WTC11 (cell line): ENCODE measurements around the gene CPXM2. TPM values are rescaled to one million over a fixed set of nuclear protein-coding genes. Genes with fewer than 3 reads are reported as not detected.

Source experiments
- ATAC-seq: fragments of 200-7000 bp; cut with Tn5 transposase; 2 replicates; pipeline ENCODE4 v1.10.0; 2021; ENCODE audit warnings: mild to moderate bottlenecking, moderate library complexity
- CTCF ChIA-PET: fragments of 300-600 bp; sonication (Branson Sonifier 250); formaldehyde crosslinking; loops from one replicate; lab custom pipeline; 2021; ENCODE audit warnings: antibody characterized with exemption; lab: Charles Lee
- POLR2A ChIA-PET: fragments of 350-600 bp; sonication (Branson Sonifier 250); formaldehyde crosslinking; loops from one replicate; lab custom pipeline; 2021; ENCODE audit warnings: antibody characterized with exemption; lab: Charles Lee
- DNase-seq: peaks from one replicate; pipeline ENCODE4 v3.0.0; 2021; ENCODE audit warnings: low spot score
- H3K27ac Mint-ChIP-seq: 2 replicates; pipeline ENCODE4 v1.8.0; 2021; ENCODE audit warnings: mixed read lengths
- H3K27me3 Mint-ChIP-seq: 2 replicates; pipeline ENCODE4 v1.8.0; 2021; ENCODE audit warnings: low read depth, mild to moderate bottlenecking, moderate library complexity, mixed read lengths
- H3K36me3 Mint-ChIP-seq: 2 replicates; pipeline ENCODE4 v1.8.0; 2021; ENCODE audit warnings: mixed read lengths
- H3K4me1 Mint-ChIP-seq: 2 replicates; pipeline ENCODE4 v1.8.0; 2022; ENCODE audit warnings: mixed read lengths
- H3K4me3 Mint-ChIP-seq: 2 replicates; pipeline ENCODE4 v1.8.0; 2021; ENCODE audit warnings: mild to moderate bottlenecking, moderate library complexity, mixed read lengths
- H3K9me3 Mint-ChIP-seq: 2 replicates; pipeline ENCODE4 v1.8.0; 2021; ENCODE audit warnings: mixed read lengths
- ELF4 ChIP-seq: sonication (generic); formaldehyde crosslinking; IDR thresholded peaks from 2 replicates; pipeline ENCODE4 v1.8.1; 2022; ENCODE audit warnings: low read depth, mild to moderate bottlenecking, moderate library complexity, missing genetic modification reagents
- HMGA2 ChIP-seq: fragments of 250-450 bp; sonication (Bioruptor Pico); IDR thresholded peaks from 2 replicates; pipeline ENCODE4 v1.4.0; 2021; ENCODE audit warnings: mild to moderate bottlenecking, moderate library complexity
- IRF2 ChIP-seq: sonication (generic); formaldehyde crosslinking; IDR thresholded peaks from 2 replicates; pipeline ENCODE4 v1.8.0; 2022; ENCODE audit warnings: low read depth, missing genetic modification reagents, borderline replicate concordance
- MYBL2 ChIP-seq: sonication (generic); formaldehyde crosslinking; IDR thresholded peaks from 2 replicates; pipeline ENCODE4 v1.8.1; 2023; ENCODE audit warnings: mild to moderate bottlenecking, moderate library complexity, missing genetic modification reagents
- NFYB ChIP-seq: sonication (generic); formaldehyde crosslinking; conservative IDR thresholded peaks from 2 replicates; pipeline ENCODE4 v1.8.0; 2022; ENCODE audit warnings: low read depth, missing genetic modification reagents
- NR3C1 ChIP-seq: sonication (generic); formaldehyde crosslinking; conservative IDR thresholded peaks from 2 replicates; pipeline ENCODE4 v1.8.1; 2023; ENCODE audit warnings: low read depth, mild to moderate bottlenecking, missing genetic modification reagents
- PRRX2 ChIP-seq: fragments of 250-450 bp; sonication (Bioruptor Pico); IDR thresholded peaks from 2 replicates; pipeline ENCODE4 v1.8.0; 2021; ENCODE audit warnings: mild to moderate bottlenecking
- SOX15 ChIP-seq: fragments of 250-450 bp; sonication (Bioruptor Pico); IDR thresholded peaks from 2 replicates; pipeline ENCODE4 v1.9.0; 2021; ENCODE audit warnings: mild to moderate bottlenecking
- TEAD1 ChIP-seq: sonication (generic); formaldehyde crosslinking; IDR thresholded peaks from 2 replicates; pipeline ENCODE4 v1.8.0; 2022; ENCODE audit warnings: mild to moderate bottlenecking, missing genetic modification reagents
- ZNF232 ChIP-seq: sonication (generic); formaldehyde crosslinking; IDR thresholded peaks from 2 replicates; pipeline ENCODE4 v1.8.0; 2022; ENCODE audit warnings: mild to moderate bottlenecking, missing genetic modification reagents
- ZNF263 ChIP-seq: sonication (generic); formaldehyde crosslinking; IDR thresholded peaks from 2 replicates; pipeline ENCODE4 v1.8.1; 2022; ENCODE audit warnings: low read depth, mild to moderate bottlenecking, moderate library complexity, missing genetic modification reagents
- ZNF671 ChIP-seq: fragments of 250-450 bp; sonication (Bioruptor Pico); IDR thresholded peaks from 2 replicates; pipeline ENCODE4 v1.8.0; 2021; ENCODE audit warnings: mild to moderate bottlenecking
- total RNA-seq: library from RNA; stranded (reverse); gene quantifications from 3 replicates; pipeline ENCODE4 v1.2.3, GENCODE V29; 2021
- TF ChIP-seq, protein P1 (sequence below): sonication (generic); formaldehyde crosslinking; IDR thresholded peaks from 2 replicates; pipeline ENCODE4 v1.8.1; 2022; ENCODE audit warnings: low read depth, mild to moderate bottlenecking, moderate library complexity, missing genetic modification reagents, borderline replicate concordance
- TF ChIP-seq, protein P2 (sequence below): sonication (generic); formaldehyde crosslinking; IDR thresholded peaks from 2 replicates; pipeline ENCODE4 v1.8.1; 2022; ENCODE audit warnings: low read depth, missing genetic modification reagents, borderline replicate concordance
- TF ChIP-seq, protein P3 (sequence below): fragments of 250-450 bp; sonication (Bioruptor Pico); IDR thresholded peaks from 2 replicates; pipeline ENCODE4 v1.9.0; 2021; ENCODE audit warnings: mild to moderate bottlenecking
- TF ChIP-seq, protein P4 (sequence below): sonication (generic); formaldehyde crosslinking; IDR thresholded peaks from 2 replicates; pipeline ENCODE4 v1.8.0; 2022; ENCODE audit warnings: mild to moderate bottlenecking, missing genetic modification reagents
- TF ChIP-seq, protein P5 (sequence below): fragments of 250-450 bp; sonication (Bioruptor Pico); conservative IDR thresholded peaks from 2 replicates; pipeline ENCODE4 v1.9.0; 2021; ENCODE audit warnings: mild to moderate bottlenecking
- TF ChIP-seq, protein P6 (sequence below): sonication (generic); formaldehyde crosslinking; conservative IDR thresholded peaks from 2 replicates; pipeline ENCODE4 v1.8.1; 2022; ENCODE audit warnings: mild to moderate bottlenecking, missing genetic modification reagents
- TF ChIP-seq, protein P7 (sequence below): sonication (generic); formaldehyde crosslinking; IDR thresholded peaks from 2 replicates; pipeline ENCODE4 v1.8.0; 2022; ENCODE audit warnings: missing genetic modification reagents

Gene CPXM2
- total RNA-seq, 1 experiment from 2014 or later = 3.4 TPM

DNA sequence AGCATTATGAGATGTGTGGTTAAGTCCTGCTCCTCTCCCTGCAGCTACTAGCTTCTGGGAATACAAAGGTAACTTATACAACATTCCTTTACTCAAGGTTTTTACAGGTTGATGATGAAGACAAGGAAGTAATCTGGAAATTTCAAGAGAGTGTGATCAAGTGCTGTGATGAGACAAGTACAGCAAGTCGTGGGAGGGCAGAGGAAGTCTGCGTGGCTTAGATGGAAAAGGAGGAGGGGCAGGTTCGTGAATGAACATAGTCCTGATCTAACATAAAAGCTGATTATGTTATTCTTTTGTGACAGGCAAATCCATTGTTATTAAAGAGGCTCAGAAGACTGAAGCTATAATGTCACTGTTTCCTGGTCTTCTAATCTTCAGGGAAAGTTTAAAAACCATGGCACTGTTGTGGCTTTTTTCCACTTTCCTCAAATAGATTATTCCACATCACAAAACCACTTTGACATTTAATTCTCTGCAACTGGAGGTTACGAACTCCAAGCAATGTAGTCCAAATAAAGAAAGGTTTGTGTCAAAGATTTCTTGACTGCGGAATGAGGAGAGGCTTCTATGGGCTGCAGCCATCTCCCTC, 84.1 kb downstream of the CPXM2 start (continued):
- TF ChIP-seq, protein P1, sequence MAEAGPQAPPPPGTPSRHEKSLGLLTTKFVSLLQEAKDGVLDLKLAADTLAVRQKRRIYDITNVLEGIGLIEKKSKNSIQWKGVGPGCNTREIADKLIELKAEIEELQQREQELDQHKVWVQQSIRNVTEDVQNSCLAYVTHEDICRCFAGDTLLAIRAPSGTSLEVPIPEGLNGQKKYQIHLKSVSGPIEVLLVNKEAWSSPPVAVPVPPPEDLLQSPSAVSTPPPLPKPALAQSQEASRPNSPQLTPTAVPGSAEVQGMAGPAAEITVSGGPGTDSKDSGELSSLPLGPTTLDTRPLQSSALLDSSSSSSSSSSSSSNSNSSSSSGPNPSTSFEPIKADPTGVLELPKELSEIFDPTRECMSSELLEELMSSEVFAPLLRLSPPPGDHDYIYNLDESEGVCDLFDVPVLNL = no peak
- TF ChIP-seq IRF2 (CRISPR knock-in tag) (no peak), PRRX2 (CRISPR knock-in tag) (no peak), MYBL2 (CRISPR knock-in tag) (no peak), SOX15 (CRISPR knock-in tag) (no peak), NFYB (CRISPR knock-in tag) (no peak), TEAD1 (CRISPR knock-in tag) (no peak), HMGA2 (CRISPR knock-in tag) (no peak), ELF4 (CRISPR knock-in tag) (no peak), ZNF671 (CRISPR knock-in tag) (no peak)
- TF ChIP-seq, protein P2, sequence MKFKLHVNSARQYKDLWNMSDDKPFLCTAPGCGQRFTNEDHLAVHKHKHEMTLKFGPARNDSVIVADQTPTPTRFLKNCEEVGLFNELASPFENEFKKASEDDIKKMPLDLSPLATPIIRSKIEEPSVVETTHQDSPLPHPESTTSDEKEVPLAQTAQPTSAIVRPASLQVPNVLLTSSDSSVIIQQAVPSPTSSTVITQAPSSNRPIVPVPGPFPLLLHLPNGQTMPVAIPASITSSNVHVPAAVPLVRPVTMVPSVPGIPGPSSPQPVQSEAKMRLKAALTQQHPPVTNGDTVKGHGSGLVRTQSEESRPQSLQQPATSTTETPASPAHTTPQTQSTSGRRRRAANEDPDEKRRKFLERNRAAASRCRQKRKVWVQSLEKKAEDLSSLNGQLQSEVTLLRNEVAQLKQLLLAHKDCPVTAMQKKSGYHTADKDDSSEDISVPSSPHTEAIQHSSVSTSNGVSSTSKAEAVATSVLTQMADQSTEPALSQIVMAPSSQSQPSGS (CRISPR knock-in tag) = no peak
- TF ChIP-seq, protein P3, sequence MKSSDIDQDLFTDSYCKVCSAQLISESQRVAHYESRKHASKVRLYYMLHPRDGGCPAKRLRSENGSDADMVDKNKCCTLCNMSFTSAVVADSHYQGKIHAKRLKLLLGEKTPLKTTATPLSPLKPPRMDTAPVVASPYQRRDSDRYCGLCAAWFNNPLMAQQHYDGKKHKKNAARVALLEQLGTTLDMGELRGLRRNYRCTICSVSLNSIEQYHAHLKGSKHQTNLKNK = no peak
- TF ChIP-seq, protein P4, sequence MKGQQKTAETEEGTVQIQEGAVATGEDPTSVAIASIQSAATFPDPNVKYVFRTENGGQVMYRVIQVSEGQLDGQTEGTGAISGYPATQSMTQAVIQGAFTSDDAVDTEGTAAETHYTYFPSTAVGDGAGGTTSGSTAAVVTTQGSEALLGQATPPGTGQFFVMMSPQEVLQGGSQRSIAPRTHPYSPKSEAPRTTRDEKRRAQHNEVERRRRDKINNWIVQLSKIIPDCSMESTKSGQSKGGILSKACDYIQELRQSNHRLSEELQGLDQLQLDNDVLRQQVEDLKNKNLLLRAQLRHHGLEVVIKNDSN (CRISPR knock-in tag) = no peak
- TF ChIP-seq, all 79 proteins: peak for 0

DNA sequence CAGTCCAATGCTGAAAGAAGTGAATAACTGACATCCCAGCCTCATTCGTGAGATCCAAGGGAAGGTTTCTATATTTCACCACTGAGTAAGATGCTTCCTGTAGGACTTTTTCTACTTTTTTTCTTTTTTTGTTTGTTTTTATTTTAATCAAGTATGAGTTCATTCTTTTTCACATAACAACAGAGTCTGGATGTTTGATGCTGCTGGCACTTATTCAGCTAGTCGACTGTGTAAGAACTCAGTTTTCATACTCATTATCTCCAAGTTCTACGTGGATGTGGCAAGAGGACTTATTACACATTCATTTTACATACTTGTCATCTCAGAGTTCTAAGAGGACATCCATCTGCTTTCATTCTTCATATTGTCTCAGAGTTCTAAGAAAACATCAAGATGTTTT, 86.9 kb downstream of the CPXM2 start:
- Mint-ChIP-seq H3K27ac (no peak overlapping the region), H3K27me3 (no peaks in the 10 kb centered on the region), H3K4me3 (no peak overlapping the region), H3K36me3 (no peaks in the 10 kb centered on the region), H3K9me3 (peaks cover 5% of the 10 kb centered on the region), H3K4me1 (peaks cover 19% of the 10 kb centered on the region)
- DNase-seq (no peak), ATAC-seq (no peak)
- TF ChIP-seq ZNF232 (CRISPR knock-in tag) (no peak), TEAD1 (CRISPR knock-in tag) (no peak), ZNF263 (CRISPR knock-in tag) (no peak), NR3C1 (CRISPR knock-in tag) (no peak)
- TF ChIP-seq, protein P1 = no peak
- POLR2A ChIA-PET = no interaction called here
- CTCF ChIA-PET = no interaction called here

DNA sequence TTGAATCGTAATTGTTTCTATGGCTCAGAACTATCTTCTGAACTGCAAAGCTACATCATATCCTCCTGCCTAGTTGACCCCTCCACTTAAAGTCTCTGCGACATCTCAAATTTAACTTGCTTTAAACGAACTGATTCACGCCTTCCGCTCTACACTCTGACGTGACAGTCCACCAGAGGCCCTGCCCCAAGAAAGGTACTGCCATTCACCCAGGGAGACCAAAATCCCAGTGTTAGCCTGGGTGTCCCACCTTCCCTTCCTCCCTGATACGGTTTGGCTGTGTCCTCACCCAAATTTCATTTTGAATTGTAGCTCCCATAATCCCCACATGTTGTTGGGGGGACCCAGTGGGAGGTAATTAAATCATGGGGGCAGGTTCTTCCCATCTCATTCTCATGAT, 90.8 kb downstream of the CPXM2 start:
- peaks cover 14% of the 10 kb centered on the region for H3K9me3 Mint-ChIP-seq
- TF ChIP-seq, protein P5, sequence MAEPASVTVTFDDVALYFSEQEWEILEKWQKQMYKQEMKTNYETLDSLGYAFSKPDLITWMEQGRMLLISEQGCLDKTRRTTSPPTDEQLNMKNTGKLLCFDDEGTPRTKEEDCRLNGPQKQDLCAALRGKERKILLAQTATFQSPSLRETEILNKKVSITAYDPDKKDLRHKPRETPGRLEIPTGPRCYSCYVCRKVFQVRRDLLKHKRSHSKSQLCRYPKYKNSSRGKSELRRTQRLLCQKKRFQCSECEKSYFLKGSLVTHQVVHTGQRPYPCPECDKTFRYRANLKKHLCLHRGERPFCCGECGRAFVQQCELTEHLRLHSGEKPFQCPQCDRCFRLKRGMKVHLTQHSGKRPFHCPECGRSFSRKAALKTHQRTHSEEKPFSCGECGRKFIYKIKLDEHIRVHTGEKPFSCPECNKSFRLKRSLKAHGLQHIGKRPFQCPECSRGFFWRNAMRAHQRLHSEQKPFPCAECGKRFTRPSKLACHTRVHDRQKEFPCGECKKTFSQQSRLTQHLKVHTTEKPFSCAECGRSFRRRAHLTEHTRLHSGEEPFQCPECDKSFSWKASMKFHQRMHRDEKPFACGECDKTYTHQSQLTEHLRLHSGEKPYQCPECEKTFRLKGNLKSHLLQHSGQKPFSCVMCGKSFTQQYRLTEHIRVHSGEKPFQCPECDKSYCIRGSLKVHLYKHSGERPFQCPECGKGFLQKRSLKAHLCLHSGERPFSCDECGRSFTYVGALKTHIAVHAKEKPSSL = no peak
- TF ChIP-seq, protein P2 (CRISPR knock-in tag) = no peak
- TF ChIP-seq ZNF263 (CRISPR knock-in tag) = no peak
- TF ChIP-seq, protein P6, sequence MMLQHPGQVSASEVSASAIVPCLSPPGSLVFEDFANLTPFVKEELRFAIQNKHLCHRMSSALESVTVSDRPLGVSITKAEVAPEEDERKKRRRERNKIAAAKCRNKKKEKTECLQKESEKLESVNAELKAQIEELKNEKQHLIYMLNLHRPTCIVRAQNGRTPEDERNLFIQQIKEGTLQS (CRISPR knock-in tag) = no peak
- TF ChIP-seq, protein P7, sequence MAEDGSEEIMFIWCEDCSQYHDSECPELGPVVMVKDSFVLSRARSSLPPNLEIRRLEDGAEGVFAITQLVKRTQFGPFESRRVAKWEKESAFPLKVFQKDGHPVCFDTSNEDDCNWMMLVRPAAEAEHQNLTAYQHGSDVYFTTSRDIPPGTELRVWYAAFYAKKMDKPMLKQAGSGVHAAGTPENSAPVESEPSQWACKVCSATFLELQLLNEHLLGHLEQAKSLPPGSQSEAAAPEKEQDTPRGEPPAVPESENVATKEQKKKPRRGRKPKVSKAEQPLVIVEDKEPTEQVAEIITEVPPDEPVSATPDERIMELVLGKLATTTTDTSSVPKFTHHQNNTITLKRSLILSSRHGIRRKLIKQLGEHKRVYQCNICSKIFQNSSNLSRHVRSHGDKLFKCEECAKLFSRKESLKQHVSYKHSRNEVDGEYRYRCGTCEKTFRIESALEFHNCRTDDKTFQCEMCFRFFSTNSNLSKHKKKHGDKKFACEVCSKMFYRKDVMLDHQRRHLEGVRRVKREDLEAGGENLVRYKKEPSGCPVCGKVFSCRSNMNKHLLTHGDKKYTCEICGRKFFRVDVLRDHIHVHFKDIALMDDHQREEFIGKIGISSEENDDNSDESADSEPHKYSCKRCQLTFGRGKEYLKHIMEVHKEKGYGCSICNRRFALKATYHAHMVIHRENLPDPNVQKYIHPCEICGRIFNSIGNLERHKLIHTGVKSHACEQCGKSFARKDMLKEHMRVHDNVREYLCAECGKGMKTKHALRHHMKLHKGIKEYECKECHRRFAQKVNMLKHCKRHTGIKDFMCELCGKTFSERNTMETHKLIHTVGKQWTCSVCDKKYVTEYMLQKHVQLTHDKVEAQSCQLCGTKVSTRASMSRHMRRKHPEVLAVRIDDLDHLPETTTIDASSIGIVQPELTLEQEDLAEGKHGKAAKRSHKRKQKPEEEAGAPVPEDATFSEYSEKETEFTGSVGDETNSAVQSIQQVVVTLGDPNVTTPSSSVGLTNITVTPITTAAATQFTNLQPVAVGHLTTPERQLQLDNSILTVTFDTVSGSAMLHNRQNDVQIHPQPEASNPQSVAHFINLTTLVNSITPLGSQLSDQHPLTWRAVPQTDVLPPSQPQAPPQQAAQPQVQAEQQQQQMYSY (CRISPR knock-in tag) = no peak

More for the DNA sequence above, 90.8 kb downstream of the CPXM2 start:
- ChIA-PET POLR2A (no interaction called here), CTCF (no interaction called here)
- no peak for ATAC-seq
- Mint-ChIP-seq H3K36me3 (no peaks in the 10 kb centered on the region), H3K27me3 (no peaks in the 10 kb centered on the region), H3K27ac (no peak overlapping the region), H3K4me1 (peaks cover 48% of the 10 kb centered on the region), H3K4me3 (no peak overlapping the region)
- no peak for DNase-seq
